Stimulated activated naive B cell treated with anti-CD40 and anti-IgM and Interleukin-4, amounts not matched to agents 10 μg/mL and 1 μg/mL and 100 μg/mL, for 72 hours (primary cell): ENCODE data around the gene SEMA3B.

Experiments used
- ATAC-seq, 2 donors: fragments of 150-1000 bp; cut with Tn5 transposase; replicated peaks; 2 replicates each; pipeline ENCODE4 v1.10.0; 2021; ENCODE audit warnings: moderate library complexity in 1 of 2
- DNase-seq: peaks from one replicate; pipeline ENCODE4 v3.0.0; 2021
- H3K27ac Mint-ChIP-seq: one replicate; pipeline ENCODE4 v1.8.0; 2022; ENCODE audit warnings: mild to moderate bottlenecking, mixed read lengths
- H3K27me3 Mint-ChIP-seq, 2 donors: one replicate each; pipeline ENCODE4 v1.8.0; 2022; ENCODE audit warnings: mixed read lengths in 2 of 2
- H3K36me3 Mint-ChIP-seq, 2 donors: one replicate each; pipeline ENCODE4 v1.8.0; 2022; ENCODE audit warnings: mixed read lengths in 2 of 2, mild to moderate bottlenecking in 1 of 2
- H3K4me1 Mint-ChIP-seq, 2 donors: one replicate each; pipeline ENCODE4 v1.8.0; 2022; ENCODE audit warnings: mixed read lengths in 2 of 2, mild to moderate bottlenecking in 1 of 2
- H3K4me3 Mint-ChIP-seq, 2 donors: one replicate each; pipeline ENCODE4 v1.8.0; 2022; ENCODE audit warnings: mild to moderate bottlenecking in 2 of 2, mixed read lengths in 2 of 2, moderate library complexity in 1 of 2
- H3K9me3 Mint-ChIP-seq, 2 donors: one replicate each; pipeline ENCODE4 v1.8.0; 2022; ENCODE audit warnings: mixed read lengths in 2 of 2, mild to moderate bottlenecking in 1 of 2

SEMA3B gene

GRCh38 chr3:50294089-50294488 is 25.1 kb downstream of the SEMA3B start:
- no peak for ATAC-seq
- Mint-ChIP-seq H3K9me3 (no peaks in the 10 kb centered on the region), H3K4me3 (no peak overlapping the region), H3K27ac (no peak overlapping the region), H3K4me1 (peaks cover 27 to 50% of the 10 kb centered on the region in 2 donors), H3K27me3 (no peaks in the 10 kb centered on the region), H3K36me3 (peaks cover 25 to 40% of the 10 kb centered on the region in 2 donors)
- DNase-seq, result no peak

DNA sequence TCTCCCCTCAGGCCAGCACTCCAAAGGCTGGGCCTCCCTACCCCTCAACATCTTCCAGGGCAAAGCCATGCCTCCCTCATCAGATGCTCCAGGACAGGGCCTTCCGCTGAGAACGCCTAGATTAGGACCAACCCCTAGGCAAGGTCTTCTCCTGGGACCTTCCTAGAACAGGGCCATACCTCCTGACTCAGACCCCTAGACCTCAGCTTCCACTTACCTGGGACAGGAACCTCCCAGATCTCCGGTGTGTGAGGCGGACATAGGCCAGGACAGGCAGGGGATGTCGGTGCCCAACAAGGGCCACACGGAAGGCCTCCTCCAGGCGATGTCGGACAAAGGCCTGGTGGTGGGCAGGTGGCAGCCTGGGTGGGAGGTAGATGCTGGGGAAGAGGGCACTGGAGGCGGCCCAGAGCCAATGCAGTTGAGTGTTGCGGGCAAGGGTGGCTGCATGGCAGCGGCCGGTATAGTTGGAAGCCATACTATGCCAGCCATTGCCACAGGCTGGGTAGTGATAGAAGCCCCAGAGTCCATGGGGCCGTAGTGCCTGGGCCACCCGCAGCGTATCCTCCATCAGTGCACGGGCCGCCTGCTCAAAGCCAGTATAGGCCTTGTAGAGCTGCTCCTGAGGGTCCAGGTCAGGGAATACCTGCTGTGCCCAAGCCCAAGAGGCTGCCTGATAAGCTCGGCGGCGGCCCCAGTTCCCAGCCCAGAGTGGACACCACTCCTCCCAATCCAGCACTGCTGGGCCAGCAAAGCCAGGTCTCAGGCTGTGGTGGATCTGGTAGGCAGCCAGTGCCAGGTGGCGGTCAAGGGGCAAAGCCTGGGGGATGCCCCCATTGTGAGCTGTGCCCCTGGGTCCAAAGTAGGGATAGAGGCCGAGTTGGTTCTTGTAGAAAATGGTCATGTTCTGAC is 25.8 kb downstream of the SEMA3B start:
- Mint-ChIP-seq H3K27ac (no peak overlapping the region), H3K36me3 (peaks cover 22 to 36% of the 10 kb centered on the region in 2 donors), H3K9me3 (no peaks in the 10 kb centered on the region), H3K27me3 (no peaks in the 10 kb centered on the region), H3K4me1 (peaks cover 28 to 51% of the 10 kb centered on the region in 2 donors), H3K4me3 (no peak overlapping the region)
- DNase-seq (no peak), ATAC-seq (no peak)

- no peak for ATAC-seq
- H3K4me3 Mint-ChIP-seq, result no peak overlapping the region
- DNase-seq, result no peak
- peaks cover 31 to 56% of the 10 kb centered on the region in 2 donors for H3K4me1 Mint-ChIP-seq
- H3K27ac Mint-ChIP-seq, result peak overlapping the region; percentile 37
- H3K9me3 Mint-ChIP-seq, result no peaks in the 10 kb centered on the region
- H3K36me3 Mint-ChIP-seq, result peaks cover 20 to 35% of the 10 kb centered on the region in 2 donors
- no peaks in the 10 kb centered on the region for H3K27me3 Mint-ChIP-seq
Measured at GRCh38 chr3:50295553-50296431, 26.8 kb downstream of the SEMA3B start.

- H3K9me3 Mint-ChIP-seq, result no peaks in the 10 kb centered on the region
- peaks cover 31 to 52% of the 10 kb centered on the region in 2 donors for H3K4me1 Mint-ChIP-seq
- peaks cover 14 to 29% of the 10 kb centered on the region in 2 donors for H3K36me3 Mint-ChIP-seq
- no peak for ATAC-seq
- H3K4me3 Mint-ChIP-seq, result peak overlapping the region in 1 of 2 donors; percentile 40
- H3K27ac Mint-ChIP-seq, result peak overlapping the region; percentile 81
- DNase-seq, result no peak
- H3K27me3 Mint-ChIP-seq, result no peaks in the 10 kb centered on the region
Measured at GRCh38 chr3:50296721-50297383, 27.9 kb downstream of the SEMA3B start.

DNA sequence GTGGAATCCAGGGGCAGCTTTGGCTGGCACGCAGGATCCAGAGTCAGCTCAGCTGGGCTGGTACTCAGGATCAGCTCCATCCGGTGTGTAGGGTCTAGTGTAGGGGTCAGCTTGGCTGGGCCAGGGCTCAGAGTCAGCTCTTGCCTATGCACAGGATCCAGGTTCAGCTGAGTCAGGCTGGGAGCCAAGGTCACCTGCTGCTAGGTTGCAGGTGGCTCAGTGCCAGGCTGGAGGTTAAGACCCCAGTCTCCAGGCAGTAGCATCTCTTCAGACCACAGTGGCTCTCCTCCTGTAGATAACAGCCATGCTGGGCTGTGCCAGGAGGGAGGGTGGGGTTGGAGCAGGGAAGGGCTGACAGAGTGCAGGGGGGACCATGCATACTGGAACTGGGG is 28.4 kb downstream of the SEMA3B start:
- Mint-ChIP-seq H3K27me3 (no peaks in the 10 kb centered on the region), H3K4me1 (peaks cover 32 to 51% of the 10 kb centered on the region in 2 donors), H3K4me3 (peak overlapping the region in 1 of 2 donors; percentile 34), H3K36me3 (peaks cover 14 to 28% of the 10 kb centered on the region in 2 donors), H3K9me3 (no peaks in the 10 kb centered on the region), H3K27ac (peak overlapping the region; percentile 81)
- no peak for DNase-seq
- ATAC-seq, result no peak

DNA sequence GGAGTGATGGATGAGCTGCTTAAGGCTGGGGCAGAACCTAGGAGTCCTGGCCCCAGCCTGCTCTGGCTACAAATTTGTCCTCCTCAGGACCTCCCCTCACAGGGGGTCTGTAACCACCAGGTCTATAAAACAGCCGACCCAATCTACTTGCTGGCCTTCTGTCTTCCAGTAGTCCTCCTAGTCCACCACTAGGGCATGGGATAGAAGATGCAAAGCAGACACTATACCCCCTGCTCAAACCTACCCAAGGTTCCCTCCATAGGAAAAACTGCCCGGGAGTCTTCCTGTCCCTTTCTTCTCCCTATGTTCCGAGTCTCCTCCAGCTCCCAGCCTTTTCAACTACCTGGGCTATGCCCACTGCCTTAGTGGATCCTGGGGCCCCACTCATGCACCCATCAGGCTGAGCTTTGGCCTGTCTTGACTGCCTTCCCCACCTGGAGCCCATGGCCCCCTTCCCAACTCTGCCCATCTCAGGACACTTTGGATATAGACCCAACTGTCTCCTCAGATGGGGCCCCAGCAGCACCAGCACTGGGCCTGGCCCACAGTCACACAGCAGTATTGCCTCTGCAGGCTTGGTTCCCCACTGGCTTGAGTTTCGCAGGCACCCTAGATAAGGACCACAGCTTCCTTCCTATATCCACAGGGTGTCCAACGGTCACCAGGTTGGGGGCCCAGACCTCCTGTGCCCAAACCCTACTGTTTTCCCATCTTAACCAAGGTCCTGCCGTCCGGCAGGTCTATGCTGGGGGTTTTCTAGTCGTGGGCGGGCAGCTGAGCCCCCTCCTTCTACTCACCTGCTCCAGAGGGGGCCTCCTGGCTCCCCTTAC is 29.2 kb downstream of the SEMA3B start:
- Mint-ChIP-seq H3K27ac (peak overlapping the region; percentile 100), H3K9me3 (no peaks in the 10 kb centered on the region), H3K4me3 (peak overlapping the region; percentile 98), H3K4me1 (peaks cover 26 to 43% of the 10 kb centered on the region in 2 donors), H3K27me3 (no peaks in the 10 kb centered on the region), H3K36me3 (peaks cover 14 to 21% of the 10 kb centered on the region in 2 donors)
- ATAC-seq, result no peak
- DNase-seq, result no peak

DNA sequence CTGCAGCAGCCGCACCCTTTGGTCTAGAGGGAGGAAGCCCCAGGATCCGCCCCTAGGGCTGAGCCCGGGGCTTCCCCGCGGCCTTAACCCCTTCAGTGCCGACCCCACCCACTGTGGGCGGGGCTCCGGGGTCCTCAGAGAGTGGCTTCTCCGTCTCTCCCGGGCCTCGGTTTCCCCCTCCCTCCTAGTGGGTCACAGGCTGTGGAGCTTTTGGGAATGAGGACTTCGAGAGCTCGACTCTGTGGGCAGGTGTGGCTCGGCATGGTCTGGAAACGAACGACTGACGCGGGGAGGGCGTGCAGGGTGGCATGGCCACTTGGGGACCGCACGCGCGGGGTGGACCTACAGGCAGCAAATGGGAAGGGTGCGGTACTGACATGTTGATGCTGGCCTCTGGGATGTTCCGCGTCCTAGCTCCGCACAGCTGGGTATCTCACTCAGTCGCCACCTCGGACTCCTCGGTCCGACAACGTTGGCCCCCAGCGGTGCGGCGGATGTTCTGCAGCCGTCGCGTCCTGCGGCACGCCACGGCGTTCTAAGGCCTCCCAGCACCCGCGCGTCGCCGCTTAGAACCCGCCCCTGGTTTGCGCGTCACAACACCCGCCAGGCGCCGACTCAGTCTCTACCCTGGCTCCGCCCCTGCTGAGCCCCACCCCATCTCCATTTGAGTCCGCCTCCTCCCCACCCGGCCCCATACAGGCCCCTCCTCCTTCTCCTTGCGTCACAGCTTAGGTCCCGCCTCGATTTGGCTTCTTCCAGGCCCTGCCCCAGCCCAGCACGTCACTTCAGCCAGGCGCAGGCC is 30.1 kb downstream of the SEMA3B start, which contains the start of the genes HYAL3 and NAA80:
Gene HYAL3 (minus strand): TSS at position 570 of the 802 bp plus-strand sequence. CDS start 3,803 bp downstream, outside the sequence.
Gene NAA80 (minus strand): TSS at position 570 of the 802 bp plus-strand sequence. CDS start 1,942 bp downstream, outside the sequence.
- Mint-ChIP-seq H3K27me3 (no peaks in the 10 kb centered on the region), H3K27ac (peak within 1 kb of the TSS; percentile 100), H3K4me3 (peak within 1 kb of the TSS; percentile 98), H3K36me3 (peaks cover 14 to 21% of the 10 kb centered on the region in 2 donors), H3K4me1 (peaks cover 24 to 41% of the 10 kb centered on the region in 2 donors), H3K9me3 (no peaks in the 10 kb centered on the region)
- peak; percentile 87 to 91 for ATAC-seq
- DNase-seq, result peak; percentile 98

DNA sequence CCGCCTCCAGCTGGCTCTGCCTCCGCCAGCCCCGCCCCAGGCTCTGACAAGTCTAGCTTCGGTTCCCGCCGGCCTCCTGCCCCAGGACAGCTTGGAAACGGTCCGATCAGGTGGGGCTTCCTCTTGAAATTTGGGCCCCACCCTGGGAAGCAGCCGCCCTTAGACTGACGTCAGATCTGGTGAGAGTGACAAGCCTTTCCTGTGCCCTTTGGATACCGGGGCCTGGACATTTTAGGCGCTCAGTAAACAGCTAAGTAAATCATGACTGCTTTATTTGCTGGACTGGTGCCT is 30.6 kb downstream of the SEMA3B start:
- ATAC-seq (no peak), DNase-seq (no peak)
- Mint-ChIP-seq H3K27ac (peak overlapping the region; percentile 100), H3K36me3 (peaks cover 14 to 21% of the 10 kb centered on the region in 2 donors), H3K9me3 (no peaks in the 10 kb centered on the region), H3K27me3 (no peaks in the 10 kb centered on the region), H3K4me3 (peak overlapping the region; percentile 98), H3K4me1 (peaks cover 25 to 43% of the 10 kb centered on the region in 2 donors)

GRCh38 chr3:50299929-50300680 is 31.2 kb downstream of the SEMA3B start:
- peak overlapping the region; percentile 98 for H3K4me3 Mint-ChIP-seq
- ATAC-seq, result peak; percentile 12 to 25
- peak overlapping the region; percentile 100 for H3K27ac Mint-ChIP-seq
- H3K36me3 Mint-ChIP-seq, result peaks cover 14 to 21% of the 10 kb centered on the region in 2 donors
- H3K27me3 Mint-ChIP-seq, result no peaks in the 10 kb centered on the region
- H3K4me1 Mint-ChIP-seq, result peaks cover 27 to 48% of the 10 kb centered on the region in 2 donors
- no peak for DNase-seq
- H3K9me3 Mint-ChIP-seq, result no peaks in the 10 kb centered on the region

GRCh38 chr3:50300681-50301254 is 31.8 kb downstream of the SEMA3B start:
- peaks cover 27 to 46% of the 10 kb centered on the region in 2 donors for H3K4me1 Mint-ChIP-seq
- H3K27ac Mint-ChIP-seq, result peak overlapping the region; percentile 100
- no peaks in the 10 kb centered on the region for H3K9me3 Mint-ChIP-seq
- H3K4me3 Mint-ChIP-seq, result peak overlapping the region; percentile 98
- no peak for ATAC-seq
- DNase-seq, result no peak
- peaks cover 13 to 20% of the 10 kb centered on the region in 2 donors for H3K36me3 Mint-ChIP-seq
- no peaks in the 10 kb centered on the region for H3K27me3 Mint-ChIP-seq

GRCh38 chr3:50302095-50303012 is 33.4 kb downstream of the SEMA3B start:
- Mint-ChIP-seq H3K27me3 (no peaks in the 10 kb centered on the region), H3K4me1 (peaks cover 25 to 34% of the 10 kb centered on the region in 2 donors), H3K36me3 (peaks cover 3 to 6% of the 10 kb centered on the region in 2 donors), H3K4me3 (no peak overlapping the region), H3K9me3 (no peaks in the 10 kb centered on the region), H3K27ac (peak overlapping the region; percentile 22)
- DNase-seq (no peak), ATAC-seq (no peak)
